Stomach (tissue), 4 donors: Measurements from ENCODE around the gene BNIP3.

Experiments used
- POLR2A ChIP-seq, 4 donors: fragments of 450-650 bp; IDR thresholded peaks; one replicate each; pipeline ENCODE4 v1.6.1; 2016; ENCODE audit warnings: antibody characterized with exemption in 4 of 4, control low read depth in 2 of 4, mild to moderate bottlenecking in 1 of 4, moderate library complexity in 1 of 4
- TF ChIP-seq, protein P1 (sequence below), 7 experiments: fragments of 450-650 bp in 4 of 7; fragments of 200-600 bp in 3 of 7; sonication (generic) in 3 of 7; IDR thresholded peaks; one replicate each; pipeline ENCODE4 v1.5.1; 2016 to 2019; ENCODE audit warnings: antibody characterized with exemption in 7 of 7, control low read depth in 2 of 7, mild to moderate bottlenecking in 1 of 7

DNA sequence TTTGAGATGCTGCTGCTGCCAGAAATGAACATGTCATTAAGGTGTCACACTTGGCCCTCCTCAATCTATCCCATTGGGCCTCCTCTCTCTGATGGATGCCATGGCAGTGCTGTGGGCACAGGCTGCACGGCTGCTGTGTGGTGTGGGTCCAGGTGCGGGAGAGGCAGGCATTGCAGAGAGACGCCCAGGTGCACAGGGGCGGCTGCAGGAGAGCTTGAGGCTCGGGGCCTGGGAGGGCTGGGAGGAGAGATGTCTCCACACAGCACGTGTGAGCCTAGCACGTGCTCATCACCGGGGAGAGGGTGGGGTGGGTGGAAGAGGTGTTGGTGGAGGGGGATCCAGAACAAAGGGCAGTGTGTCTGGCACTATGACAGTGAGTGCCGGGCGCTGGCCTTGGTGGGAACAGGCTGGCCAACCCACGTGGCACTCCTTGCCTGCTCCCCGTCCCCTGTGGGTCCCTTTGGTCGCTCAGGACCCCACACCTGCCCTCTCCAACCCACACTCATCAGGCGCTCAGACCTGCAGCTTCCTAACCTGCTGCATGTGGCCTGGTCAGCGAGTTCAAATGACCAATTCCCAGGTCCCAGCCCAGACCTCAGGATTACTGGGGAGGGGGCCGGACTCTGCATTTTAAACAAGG, 39.9 kb upstream of the BNIP3 start:
- no peak for TF ChIP-seq POLR2A (IDR thresholded peaks at IDR 0.05)
- TF ChIP-seq, protein P1, sequence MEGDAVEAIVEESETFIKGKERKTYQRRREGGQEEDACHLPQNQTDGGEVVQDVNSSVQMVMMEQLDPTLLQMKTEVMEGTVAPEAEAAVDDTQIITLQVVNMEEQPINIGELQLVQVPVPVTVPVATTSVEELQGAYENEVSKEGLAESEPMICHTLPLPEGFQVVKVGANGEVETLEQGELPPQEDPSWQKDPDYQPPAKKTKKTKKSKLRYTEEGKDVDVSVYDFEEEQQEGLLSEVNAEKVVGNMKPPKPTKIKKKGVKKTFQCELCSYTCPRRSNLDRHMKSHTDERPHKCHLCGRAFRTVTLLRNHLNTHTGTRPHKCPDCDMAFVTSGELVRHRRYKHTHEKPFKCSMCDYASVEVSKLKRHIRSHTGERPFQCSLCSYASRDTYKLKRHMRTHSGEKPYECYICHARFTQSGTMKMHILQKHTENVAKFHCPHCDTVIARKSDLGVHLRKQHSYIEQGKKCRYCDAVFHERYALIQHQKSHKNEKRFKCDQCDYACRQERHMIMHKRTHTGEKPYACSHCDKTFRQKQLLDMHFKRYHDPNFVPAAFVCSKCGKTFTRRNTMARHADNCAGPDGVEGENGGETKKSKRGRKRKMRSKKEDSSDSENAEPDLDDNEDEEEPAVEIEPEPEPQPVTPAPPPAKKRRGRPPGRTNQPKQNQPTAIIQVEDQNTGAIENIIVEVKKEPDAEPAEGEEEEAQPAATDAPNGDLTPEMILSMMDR (IDR thresholded peaks at IDR 0.05), result no peak
